Progenitor cell of endocrine pancreas (in vitro differentiated cells): Measurements from ENCODE around the gene PLCB4. TPM values are rescaled to one million over a fixed set of nuclear protein-coding genes. Genes with fewer than 3 reads are reported as not detected.

ENCODE experiments used
- DNase-seq: peaks from one replicate; pipeline ENCODE4 v3.0.0; 2021; ENCODE audit warnings: low spot score; ENCODE audit not compliant: unreplicated experiment
- H3K27ac Mint-ChIP-seq: 2 replicates; pipeline ENCODE4 v1.8.0; 2021; ENCODE audit warnings: mild to moderate bottlenecking, moderate library complexity, mixed read lengths
- H3K27me3 Mint-ChIP-seq: 2 replicates; pipeline ENCODE4 v1.8.0; 2021; ENCODE audit warnings: mixed read lengths
- H3K36me3 Mint-ChIP-seq: 2 replicates; pipeline ENCODE4 v1.8.0; 2022; ENCODE audit warnings: mixed read lengths; ENCODE audit not compliant: insufficient read depth
- H3K4me1 Mint-ChIP-seq: 2 replicates; pipeline ENCODE4 v1.8.0; 2021; ENCODE audit warnings: low read depth, mixed read lengths
- H3K4me3 Mint-ChIP-seq: 2 replicates; pipeline ENCODE4 v1.8.0; 2021; ENCODE audit warnings: low read depth, mild to moderate bottlenecking, moderate library complexity, mixed read lengths
- H3K9me3 Mint-ChIP-seq: 2 replicates; pipeline ENCODE4 v1.8.0; 2021; ENCODE audit warnings: low read depth, mixed read lengths
- total RNA-seq: library from RNA; stranded (reverse); gene quantifications from 2 replicates; pipeline ENCODE4 v1.2.1, GENCODE V29; 2021
- TF ChIP-seq, protein P1 (sequence below): fragments of 200-600 bp; sonication (generic); IDR thresholded peaks from one replicate; pipeline ENCODE4 v1.5.0; 2021; ENCODE audit warnings: antibody characterized with exemption, mild to moderate bottlenecking; ENCODE audit not compliant: unreplicated experiment

PLCB4 gene
- total RNA-seq, 1 donor from 2014 or later = 17.2 TPM

DNA sequence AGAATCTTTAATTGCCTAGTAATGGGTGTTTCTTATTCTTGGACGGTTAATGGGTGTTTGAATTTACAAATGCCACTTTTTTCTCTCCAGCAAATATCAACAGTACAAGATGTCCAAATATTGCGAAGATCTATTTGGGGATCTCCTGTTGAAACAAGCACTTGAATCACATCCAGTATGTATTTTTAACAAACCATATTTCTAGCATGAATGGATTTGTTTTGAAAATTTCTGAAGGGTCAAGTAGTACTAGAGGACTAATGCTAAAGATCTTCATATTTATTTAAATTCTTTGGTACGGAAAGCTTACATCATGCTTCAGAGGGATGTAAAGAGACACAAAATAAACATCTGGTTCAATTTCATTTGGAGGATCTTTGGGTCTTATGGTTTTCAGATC, 321.6 kb downstream of the PLCB4 start:
- Mint-ChIP-seq H3K36me3 (peaks cover 5% of the 10 kb centered on the region), H3K27ac (no peak overlapping the region), H3K4me3 (no peak overlapping the region), H3K9me3 (peaks cover 4% of the 10 kb centered on the region), H3K27me3 (no peaks in the 10 kb centered on the region), H3K4me1 (peaks cover 12% of the 10 kb centered on the region)
- DNase-seq = no peak
- TF ChIP-seq, protein P1, sequence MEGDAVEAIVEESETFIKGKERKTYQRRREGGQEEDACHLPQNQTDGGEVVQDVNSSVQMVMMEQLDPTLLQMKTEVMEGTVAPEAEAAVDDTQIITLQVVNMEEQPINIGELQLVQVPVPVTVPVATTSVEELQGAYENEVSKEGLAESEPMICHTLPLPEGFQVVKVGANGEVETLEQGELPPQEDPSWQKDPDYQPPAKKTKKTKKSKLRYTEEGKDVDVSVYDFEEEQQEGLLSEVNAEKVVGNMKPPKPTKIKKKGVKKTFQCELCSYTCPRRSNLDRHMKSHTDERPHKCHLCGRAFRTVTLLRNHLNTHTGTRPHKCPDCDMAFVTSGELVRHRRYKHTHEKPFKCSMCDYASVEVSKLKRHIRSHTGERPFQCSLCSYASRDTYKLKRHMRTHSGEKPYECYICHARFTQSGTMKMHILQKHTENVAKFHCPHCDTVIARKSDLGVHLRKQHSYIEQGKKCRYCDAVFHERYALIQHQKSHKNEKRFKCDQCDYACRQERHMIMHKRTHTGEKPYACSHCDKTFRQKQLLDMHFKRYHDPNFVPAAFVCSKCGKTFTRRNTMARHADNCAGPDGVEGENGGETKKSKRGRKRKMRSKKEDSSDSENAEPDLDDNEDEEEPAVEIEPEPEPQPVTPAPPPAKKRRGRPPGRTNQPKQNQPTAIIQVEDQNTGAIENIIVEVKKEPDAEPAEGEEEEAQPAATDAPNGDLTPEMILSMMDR = no peak

DNA sequence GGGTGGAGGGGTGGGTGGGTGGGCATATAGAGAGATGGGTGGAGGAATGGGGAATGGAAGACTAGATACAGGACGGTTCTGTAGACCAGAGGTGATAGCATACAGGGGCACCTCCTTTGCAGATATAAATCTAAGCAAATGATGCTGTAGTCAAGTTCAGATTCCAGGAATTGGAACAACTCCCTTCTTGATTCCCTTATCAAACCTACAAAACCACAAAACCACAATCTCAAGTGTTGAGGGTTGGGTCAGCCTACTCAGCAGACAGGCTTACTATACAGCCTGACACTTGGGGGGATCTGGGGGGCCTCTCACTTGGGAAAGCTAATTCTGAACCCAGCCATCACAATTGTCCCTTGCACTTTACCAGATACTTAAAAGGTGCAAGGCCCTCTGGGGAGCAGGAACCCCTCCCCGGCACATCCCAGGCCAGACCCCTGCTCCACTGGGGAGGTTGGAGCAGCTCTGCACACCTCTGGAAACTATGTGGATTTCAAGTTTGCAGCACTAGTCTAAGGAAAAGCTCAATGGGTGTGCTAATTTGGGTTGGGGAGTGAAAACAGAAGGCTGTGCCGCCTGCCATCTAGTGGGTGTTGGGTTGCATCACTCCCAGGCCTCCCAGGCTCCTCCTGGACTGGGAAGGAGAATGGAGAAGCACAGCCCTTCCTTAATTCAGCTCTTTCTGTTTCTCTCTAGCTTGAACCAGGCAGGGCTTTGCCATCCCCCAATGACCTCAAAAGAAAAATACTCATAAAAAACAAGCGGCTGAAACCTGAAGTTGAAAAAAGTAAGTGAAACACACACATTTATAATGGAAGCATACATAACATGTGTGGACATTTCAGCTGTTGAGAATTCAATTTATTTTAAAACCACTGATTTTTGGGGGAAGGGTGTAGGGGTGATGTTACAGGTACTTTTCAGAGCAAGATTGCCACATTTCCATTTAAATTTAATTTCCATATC, 324.3 kb downstream of the PLCB4 start:
- TF ChIP-seq, protein P1 = peak; percentile 79
- no peak overlapping the region for H3K4me3 Mint-ChIP-seq
- DNase-seq = peak; percentile 17

DNA sequence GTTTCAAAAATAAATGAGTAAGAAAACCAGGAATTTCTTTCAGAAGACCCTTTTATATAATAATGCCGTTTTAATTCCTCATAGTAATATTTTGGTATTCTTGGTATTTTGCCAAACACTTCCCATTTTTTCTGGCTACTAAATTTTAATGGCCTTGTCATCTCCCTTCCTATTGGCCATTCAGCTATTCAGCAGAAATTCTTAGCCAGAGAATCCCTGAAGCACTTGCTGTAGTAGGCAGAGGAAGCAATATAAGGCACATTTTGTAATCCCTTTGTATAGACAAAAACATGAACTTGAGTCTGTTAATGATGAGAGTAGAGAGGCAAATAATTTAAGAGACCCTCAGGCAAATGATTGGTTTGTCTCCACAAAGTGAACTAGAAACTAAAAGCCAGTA, 327.1 kb downstream of the PLCB4 start:
- Mint-ChIP-seq H3K4me1 (peaks cover 6% of the 10 kb centered on the region), H3K36me3 (no peaks in the 10 kb centered on the region), H3K9me3 (no peaks in the 10 kb centered on the region), H3K4me3 (no peak overlapping the region), H3K27me3 (no peaks in the 10 kb centered on the region), H3K27ac (no peak overlapping the region)
- TF ChIP-seq, protein P1 = no peak
- DNase-seq = no peak

More for the DNA sequence above, 324.3 kb downstream of the PLCB4 start:
- peaks cover 12% of the 10 kb centered on the region for H3K4me1 Mint-ChIP-seq
- no peaks in the 10 kb centered on the region for H3K27me3 Mint-ChIP-seq
- H3K27ac Mint-ChIP-seq = no peak overlapping the region
- no peaks in the 10 kb centered on the region for H3K36me3 Mint-ChIP-seq
- no peaks in the 10 kb centered on the region for H3K9me3 Mint-ChIP-seq

DNA sequence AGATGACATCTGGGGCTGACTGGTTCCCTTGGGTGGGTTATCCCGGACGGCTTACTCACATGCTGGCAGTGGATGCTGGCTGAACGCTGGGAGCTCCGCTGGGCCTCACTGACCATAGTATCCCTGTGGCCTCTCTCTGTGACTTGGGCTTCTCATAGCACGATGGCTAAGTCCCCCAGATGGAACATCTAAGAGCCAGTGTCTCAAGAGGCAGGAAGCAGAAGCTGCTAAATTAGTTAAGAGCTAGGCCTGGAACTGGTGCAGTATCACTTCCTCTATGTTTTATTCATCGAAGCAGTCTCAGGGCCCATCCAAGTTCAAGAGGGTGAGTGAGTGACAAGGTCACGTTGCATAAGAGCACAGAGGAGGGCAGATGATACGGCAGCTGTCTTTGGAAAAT, 329.0 kb downstream of the PLCB4 start:
- TF ChIP-seq, protein P1 = no peak
- no peaks in the 10 kb centered on the region for H3K36me3 Mint-ChIP-seq
- H3K4me3 Mint-ChIP-seq = no peak overlapping the region
- H3K27ac Mint-ChIP-seq = no peak overlapping the region
- no peaks in the 10 kb centered on the region for H3K27me3 Mint-ChIP-seq
- DNase-seq = no peak
- H3K9me3 Mint-ChIP-seq = no peaks in the 10 kb centered on the region
- no peaks in the 10 kb centered on the region for H3K4me1 Mint-ChIP-seq

DNA sequence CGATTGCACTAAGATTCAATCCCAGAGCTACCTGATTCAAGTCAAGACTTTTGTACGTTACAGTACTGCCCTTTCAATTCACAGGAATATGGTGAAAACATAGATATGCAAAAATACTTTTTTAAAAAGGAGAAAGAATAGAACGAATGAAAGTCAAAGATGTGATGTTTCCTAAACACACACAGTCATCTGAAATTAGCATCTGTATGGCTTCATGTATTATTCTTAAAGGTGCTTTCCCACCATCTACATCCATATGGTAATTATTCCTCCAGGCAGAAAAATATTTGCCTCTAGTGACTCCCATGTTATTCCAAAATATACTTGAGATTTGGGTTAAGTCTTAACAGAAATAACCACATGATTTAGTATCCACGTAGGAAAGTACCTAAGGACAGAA, 330.0 kb downstream of the PLCB4 start:
- Mint-ChIP-seq H3K36me3 (no peaks in the 10 kb centered on the region), H3K4me3 (no peak overlapping the region), H3K27me3 (no peaks in the 10 kb centered on the region), H3K27ac (no peak overlapping the region), H3K9me3 (no peaks in the 10 kb centered on the region), H3K4me1 (no peaks in the 10 kb centered on the region)
- no peak for DNase-seq
- TF ChIP-seq, protein P1 = no peak
